Esophagus muscularis mucosa (tissue), 4 donors: Measurements from ENCODE around the gene ZNF467.

Experiments used
- EP300 ChIP-seq: sonication (generic); formaldehyde crosslinking; IDR thresholded peaks from one replicate; pipeline ENCODE4 v1.6.1; 2017; ENCODE audit warnings: antibody characterized with exemption
- POLR2A ChIP-seq: fragments of 450-650 bp; IDR thresholded peaks from one replicate; pipeline ENCODE4 v1.6.1; 2017; ENCODE audit warnings: antibody characterized with exemption, moderate library complexity, mild to moderate bottlenecking, low read depth
- TF ChIP-seq, protein P1 (sequence below), 3 experiments: fragments of 200-600 bp in 2 of 3; fragments of 450-650 bp in 1 of 3; sonication (generic) in 2 of 3; IDR thresholded peaks; one replicate each; pipeline ENCODE4 v1.5.1; 2017 to 2019; ENCODE audit warnings: antibody characterized with exemption in 3 of 3, mild to moderate bottlenecking in 2 of 3, moderate library complexity in 1 of 3

DNA sequence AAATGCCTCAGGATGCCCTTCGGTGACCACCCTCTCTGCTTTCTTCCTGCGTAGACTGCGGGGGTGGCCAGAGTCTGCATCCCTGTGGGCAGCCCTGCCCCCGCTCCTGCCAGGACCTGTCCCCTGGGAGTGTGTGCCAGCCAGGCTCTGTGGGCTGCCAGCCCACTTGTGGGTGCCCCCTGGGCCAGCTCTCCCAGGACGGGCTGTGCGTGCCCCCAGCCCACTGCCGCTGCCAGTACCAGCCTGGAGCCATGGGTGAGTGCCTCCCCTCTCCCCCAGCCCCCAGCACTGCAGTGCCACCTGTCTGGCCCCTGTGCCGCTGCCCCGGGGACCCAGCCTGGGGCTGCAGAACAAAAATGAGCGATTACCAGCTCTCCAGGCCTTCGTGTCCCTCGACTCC is 41.7 kb upstream of the ZNF467 start:
- TF ChIP-seq, protein P1, sequence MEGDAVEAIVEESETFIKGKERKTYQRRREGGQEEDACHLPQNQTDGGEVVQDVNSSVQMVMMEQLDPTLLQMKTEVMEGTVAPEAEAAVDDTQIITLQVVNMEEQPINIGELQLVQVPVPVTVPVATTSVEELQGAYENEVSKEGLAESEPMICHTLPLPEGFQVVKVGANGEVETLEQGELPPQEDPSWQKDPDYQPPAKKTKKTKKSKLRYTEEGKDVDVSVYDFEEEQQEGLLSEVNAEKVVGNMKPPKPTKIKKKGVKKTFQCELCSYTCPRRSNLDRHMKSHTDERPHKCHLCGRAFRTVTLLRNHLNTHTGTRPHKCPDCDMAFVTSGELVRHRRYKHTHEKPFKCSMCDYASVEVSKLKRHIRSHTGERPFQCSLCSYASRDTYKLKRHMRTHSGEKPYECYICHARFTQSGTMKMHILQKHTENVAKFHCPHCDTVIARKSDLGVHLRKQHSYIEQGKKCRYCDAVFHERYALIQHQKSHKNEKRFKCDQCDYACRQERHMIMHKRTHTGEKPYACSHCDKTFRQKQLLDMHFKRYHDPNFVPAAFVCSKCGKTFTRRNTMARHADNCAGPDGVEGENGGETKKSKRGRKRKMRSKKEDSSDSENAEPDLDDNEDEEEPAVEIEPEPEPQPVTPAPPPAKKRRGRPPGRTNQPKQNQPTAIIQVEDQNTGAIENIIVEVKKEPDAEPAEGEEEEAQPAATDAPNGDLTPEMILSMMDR (IDR thresholded peaks at IDR 0.05) = no peak
- TF ChIP-seq EP300 = no peak
- no peak for TF ChIP-seq POLR2A
